Fibroblast of lung (primary cell): ENCODE measurements around the gene RPS6KA2.

Experiments
- EZH2 ChIP-seq: IDR thresholded peaks from 2 replicates; pipeline ENCODE4 v1.5.1; 2012; ENCODE audit warnings: low read length, control low read depth, mild to moderate bottlenecking; ENCODE audit errors: missing control alignments
- TF ChIP-seq, protein P1 (sequence below), 2 donors: IDR thresholded peaks in 1 of 2; conservative IDR thresholded peaks in 1 of 2; 1 replicate in 1 of 2; 2 replicates in 1 of 2; pipeline ENCODE4 v1.5.1; 2011 to 2012; ENCODE audit warnings: low read length in 2 of 2, control low read depth in 1 of 2, inconsistent platforms in 1 of 2, low read depth in 1 of 2, mild to moderate bottlenecking in 1 of 2

DNA sequence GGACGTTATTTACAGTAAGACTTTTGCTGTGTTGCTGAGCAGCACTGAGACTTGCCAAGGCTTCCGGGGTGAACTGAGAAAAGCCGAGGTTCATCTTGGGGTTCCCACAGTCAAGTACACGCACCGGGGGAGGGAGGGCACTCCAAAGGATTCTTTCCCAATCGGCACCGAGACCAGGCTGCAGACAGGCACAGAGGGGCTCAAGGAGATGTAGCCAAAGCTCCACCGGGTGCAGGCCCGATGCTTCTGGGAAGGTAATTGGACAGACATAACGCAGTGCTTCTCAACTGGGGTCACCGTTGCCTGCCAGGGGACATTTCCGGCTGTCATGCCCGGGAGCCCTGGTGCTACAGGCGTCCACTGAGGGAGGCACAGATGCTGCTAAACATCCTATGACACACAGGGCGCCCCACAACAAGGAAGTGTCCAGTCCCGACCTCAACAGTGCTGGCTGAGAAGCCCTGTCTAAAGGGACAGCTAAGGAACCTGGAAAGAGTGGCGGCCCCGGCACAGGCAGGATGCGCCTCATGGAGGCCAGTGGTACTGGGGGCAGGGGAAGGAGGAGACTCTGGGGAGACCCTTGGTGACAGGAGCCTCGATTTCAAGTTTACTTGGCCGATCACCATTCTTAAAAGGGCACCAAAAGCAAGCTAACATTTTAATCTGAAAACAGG is 133.5 kb downstream of the RPS6KA2 start:
- no peak for TF ChIP-seq EZH2
- TF ChIP-seq, protein P1, sequence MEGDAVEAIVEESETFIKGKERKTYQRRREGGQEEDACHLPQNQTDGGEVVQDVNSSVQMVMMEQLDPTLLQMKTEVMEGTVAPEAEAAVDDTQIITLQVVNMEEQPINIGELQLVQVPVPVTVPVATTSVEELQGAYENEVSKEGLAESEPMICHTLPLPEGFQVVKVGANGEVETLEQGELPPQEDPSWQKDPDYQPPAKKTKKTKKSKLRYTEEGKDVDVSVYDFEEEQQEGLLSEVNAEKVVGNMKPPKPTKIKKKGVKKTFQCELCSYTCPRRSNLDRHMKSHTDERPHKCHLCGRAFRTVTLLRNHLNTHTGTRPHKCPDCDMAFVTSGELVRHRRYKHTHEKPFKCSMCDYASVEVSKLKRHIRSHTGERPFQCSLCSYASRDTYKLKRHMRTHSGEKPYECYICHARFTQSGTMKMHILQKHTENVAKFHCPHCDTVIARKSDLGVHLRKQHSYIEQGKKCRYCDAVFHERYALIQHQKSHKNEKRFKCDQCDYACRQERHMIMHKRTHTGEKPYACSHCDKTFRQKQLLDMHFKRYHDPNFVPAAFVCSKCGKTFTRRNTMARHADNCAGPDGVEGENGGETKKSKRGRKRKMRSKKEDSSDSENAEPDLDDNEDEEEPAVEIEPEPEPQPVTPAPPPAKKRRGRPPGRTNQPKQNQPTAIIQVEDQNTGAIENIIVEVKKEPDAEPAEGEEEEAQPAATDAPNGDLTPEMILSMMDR (conservative IDR thresholded peaks at IDR 0.05 in 1 of 2, IDR thresholded peaks at IDR 0.05 in 1 of 2; ENCODE audit: low read depth in 1 of 2, low read length in 2 of 2) = no peak
